Measurements from ENCODE around the gene GALNT14.

The GALNT14 gene

GRCh38 chr2:30888852-30889409 is 249.3 kb downstream of the GALNT14 start:
- DNase-seq (ENCODE audit: low spot score) = no peak

DNA sequence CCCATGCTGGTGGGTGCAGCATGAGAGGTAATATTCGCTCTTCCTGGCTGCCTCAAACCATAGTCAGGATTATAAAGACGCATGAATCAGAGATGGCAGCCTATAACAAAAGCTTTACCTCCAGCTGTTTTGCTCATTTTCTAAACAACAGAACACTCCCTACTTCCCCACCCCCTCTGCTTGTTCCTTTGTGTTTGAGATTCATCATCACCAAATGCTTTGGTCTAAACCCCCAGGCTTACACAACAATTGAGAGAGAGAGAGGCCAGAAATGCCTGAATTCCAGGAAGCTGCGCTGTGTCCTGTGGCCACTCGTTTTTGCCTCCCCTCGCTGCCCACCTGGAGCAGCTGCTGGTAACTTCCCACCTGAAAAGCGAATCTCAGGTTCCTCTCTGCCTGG is 252.2 kb downstream of the GALNT14 start:
- no peak for DNase-seq (ENCODE audit: low spot score)

DNA sequence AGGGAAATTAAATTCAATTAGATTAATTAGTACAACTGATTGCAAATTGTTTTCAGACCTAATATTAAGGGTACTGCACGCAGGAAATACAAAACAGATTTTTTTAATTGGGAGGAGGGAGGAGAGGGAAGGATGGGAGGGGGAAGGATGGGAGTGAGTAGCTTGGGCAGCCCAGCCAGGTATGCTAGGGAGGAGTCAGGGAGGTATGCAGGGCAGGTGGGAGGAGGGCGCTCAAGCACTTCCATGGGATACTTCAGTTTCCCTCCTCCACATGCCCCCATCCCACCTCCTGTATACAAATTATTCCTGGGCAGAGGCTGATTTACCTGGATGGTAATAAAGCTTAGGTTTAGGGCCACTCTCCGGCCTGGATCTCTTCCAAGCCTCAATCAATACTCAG is 254.4 kb downstream of the GALNT14 start:
- DNase-seq (ENCODE audit: low spot score) = no peak

GRCh38 chr2:30883184-30883583 is 255.1 kb downstream of the GALNT14 start:
- no peak for DNase-seq (ENCODE audit: low spot score)

- DNase-seq (ENCODE audit: low spot score) = no peak
Observed at GRCh38 chr2:30880516-30880915, 257.7 kb downstream of the GALNT14 start.

DNA sequence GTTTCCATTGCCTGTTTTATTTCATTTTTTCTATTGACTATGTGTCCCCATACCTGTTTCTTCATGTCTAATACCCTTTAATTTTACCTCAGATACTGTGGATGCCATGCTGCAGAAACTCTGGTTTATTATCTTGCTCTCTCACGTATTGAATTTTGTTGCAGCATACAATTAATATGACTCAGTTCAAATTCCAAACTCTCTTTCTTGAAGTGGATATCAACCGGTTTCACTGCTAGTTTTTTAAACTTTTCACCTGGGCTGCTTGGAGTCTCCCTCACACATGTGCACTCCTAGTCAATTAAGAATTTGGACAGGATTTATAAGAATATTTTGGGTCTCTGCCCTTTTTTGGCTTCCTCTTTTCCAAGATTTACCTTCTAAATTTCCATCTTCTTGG is 260.4 kb downstream of the GALNT14 start:
- DNase-seq (ENCODE audit: low spot score) = no peak

DNA sequence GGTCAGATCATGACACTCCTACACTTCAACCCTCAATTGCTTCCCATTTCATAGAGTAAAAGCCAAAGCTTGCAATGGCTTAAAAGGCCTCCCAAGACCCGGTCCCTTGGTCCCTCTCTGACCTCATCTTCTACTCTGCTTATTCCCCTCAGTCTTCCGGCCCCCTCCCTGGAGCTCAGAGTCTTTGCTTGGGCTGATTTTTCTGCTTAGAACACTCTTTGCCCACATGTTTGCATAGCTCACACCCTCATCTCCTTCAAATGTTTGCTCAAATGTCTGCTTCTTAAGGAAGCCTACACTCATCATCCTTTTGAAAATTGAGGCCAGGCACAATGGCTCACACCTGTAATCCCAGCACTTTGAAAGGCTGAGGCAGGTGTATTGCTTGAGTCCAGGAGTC is 265.4 kb downstream of the GALNT14 start:
- DNase-seq (ENCODE audit: low spot score) = no peak

- no peak for DNase-seq (ENCODE audit: low spot score)
Observed at GRCh38 chr2:30871980-30872789, 266.1 kb downstream of the GALNT14 start.

GRCh38 chr2:30871440-30871839 is 266.8 kb downstream of the GALNT14 start:
- DNase-seq (ENCODE audit: low spot score) = no peak

DNA sequence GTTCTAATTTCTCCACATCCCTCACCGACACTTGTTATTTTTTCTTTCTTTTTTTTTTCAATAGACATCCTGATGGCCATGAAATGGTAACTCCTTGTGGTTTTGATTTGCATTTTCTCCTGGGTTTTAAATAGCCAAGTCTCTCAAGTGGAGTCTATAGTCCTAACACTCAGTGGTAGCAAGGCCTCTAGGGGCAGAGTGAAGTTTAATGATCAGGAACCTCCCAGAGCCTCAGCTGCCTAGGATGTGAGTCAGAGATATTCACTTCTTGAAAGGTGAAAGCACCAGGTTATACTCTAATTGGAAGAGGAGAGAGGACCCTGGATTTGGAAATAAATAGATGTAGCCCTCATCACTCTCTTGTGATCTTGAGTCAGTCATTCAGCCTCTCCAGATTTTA is 268.3 kb downstream of the GALNT14 start:
- no peak for DNase-seq (ENCODE audit: low spot score)

DNA sequence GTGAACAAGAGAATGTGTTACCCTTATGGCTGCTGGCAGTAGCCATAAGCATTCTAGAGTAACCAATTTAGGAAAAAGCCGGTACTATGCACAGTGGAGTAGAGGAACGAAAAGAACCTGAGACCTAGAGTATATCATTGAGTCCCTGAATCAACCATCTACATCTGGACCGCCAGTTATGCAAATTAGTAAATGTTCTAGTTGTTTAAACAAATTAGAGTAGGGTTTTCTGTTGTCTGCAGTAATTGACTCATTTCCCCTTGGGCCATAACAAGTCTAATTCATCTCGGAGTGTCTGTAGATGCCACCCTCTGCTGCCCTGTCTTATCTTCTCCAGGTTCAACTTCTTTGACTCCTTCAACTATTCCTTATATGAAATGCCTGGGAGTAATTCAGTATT is 270.9 kb downstream of the GALNT14 start:
- DNase-seq (ENCODE audit: low spot score) = no peak

DNA sequence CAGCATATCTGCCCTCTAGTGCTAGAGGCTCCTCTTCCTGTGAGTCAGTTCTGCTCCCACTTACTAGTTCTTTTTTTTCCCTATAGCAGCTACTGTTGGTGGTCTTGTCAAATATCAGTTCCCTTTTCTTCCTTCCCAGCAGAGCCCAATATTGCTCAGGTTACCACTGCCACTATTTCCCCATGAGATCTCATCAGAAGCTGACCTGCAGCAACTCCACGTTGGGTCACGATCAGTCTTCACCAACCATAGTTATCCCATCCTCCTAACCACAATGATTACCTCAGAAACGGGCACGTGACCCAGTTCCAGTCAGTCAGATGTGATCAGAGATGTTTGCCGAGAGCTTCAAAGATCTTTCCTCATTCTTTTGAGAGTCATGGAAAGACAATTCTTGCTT is 271.3 kb downstream of the GALNT14 start:
- DNase-seq (ENCODE audit: low spot score) = no peak

GRCh38 chr2:30865892-30866681 is 272.2 kb downstream of the GALNT14 start:
- DNase-seq (ENCODE audit: low spot score) = no peak

GRCh38 chr2:30865243-30865642 is 273.0 kb downstream of the GALNT14 start:
- DNase-seq (ENCODE audit: low spot score) = no peak

- peak; percentile 50 for DNase-seq (ENCODE audit: low spot score)
Observed at GRCh38 chr2:30862054-30862651, 276.1 kb downstream of the GALNT14 start.

DNA sequence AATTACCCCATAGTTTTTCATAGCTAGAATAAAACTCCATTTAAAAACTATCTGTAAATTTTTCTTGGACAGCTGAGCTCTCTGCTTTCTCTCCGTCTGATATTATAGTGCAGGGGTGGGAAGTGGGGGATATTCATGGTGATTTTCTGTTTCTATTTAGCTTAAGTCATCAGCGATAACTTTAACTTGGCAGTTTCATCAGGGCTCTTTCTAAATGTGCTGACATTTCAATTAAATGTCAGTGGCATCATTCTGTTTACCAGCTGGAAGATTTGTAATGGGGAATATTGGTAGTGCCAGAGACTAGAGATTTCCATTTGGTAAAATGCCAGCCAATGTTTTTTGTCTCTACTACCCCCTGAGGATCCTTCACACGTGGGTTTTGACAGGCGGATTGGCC is 277.5 kb downstream of the GALNT14 start:
- no peak for DNase-seq (ENCODE audit: low spot score)
